ENCODE results near the gene ZNF814.
"Not testable (repeated sequence)": the region's sequence is repeated elsewhere in the genome, so short reads cannot be mapped to it uniquely, and the experiment has no call there.

ZNF814 gene

GRCh38 chr19:57869655-57870054, 19.2 kb downstream of the ZNF814 start:
- H3K27ac ChIP-seq, H3K4me3 ChIP-seq: not testable (repeated sequence)

GRCh38 chr19:57867868-57868492, 20.9 kb downstream of the ZNF814 start:
- Histone ChIP-seq H3K27ac (no peak overlapping the region), H3K4me3 (no peak overlapping the region)

DNA sequence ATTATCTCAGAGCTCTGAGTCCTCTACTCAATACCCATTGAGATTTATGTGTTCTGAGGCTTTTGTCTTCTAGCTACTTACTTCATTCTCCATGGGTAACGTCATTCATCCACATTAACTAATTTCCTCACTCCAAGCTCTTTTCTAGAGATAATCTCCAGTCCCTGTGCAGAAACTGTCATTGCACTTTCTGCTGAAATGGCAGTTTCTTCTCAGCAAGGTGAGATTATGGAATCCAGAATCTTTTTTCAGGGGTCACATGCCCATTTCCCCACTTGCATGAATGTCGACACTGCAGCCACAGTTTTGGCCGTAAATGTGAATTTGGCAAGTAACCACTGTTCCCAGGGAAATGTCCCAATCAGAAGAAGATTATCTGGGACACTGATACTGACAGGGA, 26.5 kb downstream of the ZNF814 start:
- H3K4me3 ChIP-seq, H3K27ac ChIP-seq: not testable (repeated sequence)

GRCh38 chr19:57854117-57854516, 34.7 kb downstream of the ZNF814 start:
- H3K4me3 ChIP-seq, H3K27ac ChIP-seq: not testable (repeated sequence)

- not testable (repeated sequence) for H3K4me3 ChIP-seq, H3K27ac ChIP-seq
These were observed 36.8 kb downstream of the ZNF814 start for GRCh38 chr19:57851812-57852603.

GRCh38 chr19:57850553-57851017, 38.3 kb downstream of the ZNF814 start:
- peak overlapping the region in 17 of 21 experiments; percentile 61 to 93 (median 83) for H3K27ac ChIP-seq
- H3K4me3 ChIP-seq = peak overlapping the region; percentile 63 to 79 (median 74)

GRCh38 chr19:57849666-57850473, 39.0 kb downstream of the ZNF814 start, which contains the start of gene ZNF587:
Gene ZNF587 (plus strand): TSS chr19:57849859. CDS start chr19:57850039, 180 bp downstream.
- Histone ChIP-seq H3K27ac (peak within 1 kb of the TSS in 20 of 21 experiments; percentile 59 to 93 (median 84)), H3K4me3 (peak within 1 kb of the TSS; percentile 63 to 79 (median 74))

DNA sequence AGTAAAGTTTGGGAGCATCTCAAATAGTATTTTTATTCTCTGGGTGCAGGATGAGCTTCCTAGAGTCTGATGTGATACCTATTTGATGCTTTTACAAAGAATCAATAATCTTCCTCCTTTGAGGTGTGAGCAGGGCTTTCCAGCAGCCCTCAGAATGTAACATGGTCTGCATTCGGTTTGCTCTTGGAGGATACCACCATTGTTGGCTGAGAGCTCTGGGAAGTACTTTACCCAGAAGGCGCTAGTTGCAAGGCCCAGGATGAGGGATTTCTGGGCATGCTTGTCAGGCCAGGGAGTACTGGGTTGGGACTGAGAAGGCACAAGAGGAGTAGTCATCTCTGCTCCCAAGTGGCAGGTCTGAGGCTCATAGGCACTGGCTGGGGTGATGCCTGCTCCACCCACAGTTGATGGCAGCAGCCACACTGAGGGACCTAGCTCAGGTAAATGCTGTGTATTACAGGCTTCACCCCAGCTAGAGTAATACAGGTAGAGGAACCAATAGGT, 39.6 kb downstream of the ZNF814 start:
- peak overlapping the region in 6 of 21 experiments; percentile 77 to 91 (median 84) for H3K27ac ChIP-seq
- peak overlapping the region in 5 of 7 experiments; percentile 63 to 79 (median 74) for H3K4me3 ChIP-seq

DNA sequence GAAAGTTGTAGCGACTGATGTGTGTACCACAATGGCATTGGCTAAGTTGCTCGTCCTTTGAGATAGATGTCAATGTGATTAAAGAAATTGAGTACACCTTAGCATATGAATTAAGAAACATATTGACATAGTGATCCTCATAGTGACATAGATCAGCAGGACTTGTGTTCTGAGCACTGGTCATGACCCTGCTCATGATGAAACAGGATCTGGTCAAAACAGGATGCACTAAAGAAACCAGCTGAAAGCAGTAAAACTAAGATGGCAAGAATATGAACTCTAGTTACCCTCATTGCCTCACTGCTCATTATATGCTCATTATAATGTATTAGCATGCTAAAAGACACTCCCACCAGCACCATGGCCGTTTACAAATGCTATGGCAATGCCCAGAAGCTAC, 41.7 kb downstream of the ZNF814 start:
- not testable (repeated sequence) for H3K27ac ChIP-seq, H3K4me3 ChIP-seq

GRCh38 chr19:57841122-57841763, 47.6 kb downstream of the ZNF814 start:
- H3K4me3 ChIP-seq = no peak overlapping the region
- no peak overlapping the region for H3K27ac ChIP-seq

GRCh38 chr19:57838622-57839191, 50.1 kb downstream of the ZNF814 start:
- H3K4me3 ChIP-seq = not testable (repeated sequence)

GRCh38 chr19:57836991-57837390, 51.8 kb downstream of the ZNF814 start:
- H3K4me3 ChIP-seq, H3K27ac ChIP-seq: not testable (repeated sequence)

More at GRCh38 chr19:57838622-57839191, 50.1 kb downstream of the ZNF814 start:
- H3K27ac ChIP-seq = not testable (repeated sequence)

DNA sequence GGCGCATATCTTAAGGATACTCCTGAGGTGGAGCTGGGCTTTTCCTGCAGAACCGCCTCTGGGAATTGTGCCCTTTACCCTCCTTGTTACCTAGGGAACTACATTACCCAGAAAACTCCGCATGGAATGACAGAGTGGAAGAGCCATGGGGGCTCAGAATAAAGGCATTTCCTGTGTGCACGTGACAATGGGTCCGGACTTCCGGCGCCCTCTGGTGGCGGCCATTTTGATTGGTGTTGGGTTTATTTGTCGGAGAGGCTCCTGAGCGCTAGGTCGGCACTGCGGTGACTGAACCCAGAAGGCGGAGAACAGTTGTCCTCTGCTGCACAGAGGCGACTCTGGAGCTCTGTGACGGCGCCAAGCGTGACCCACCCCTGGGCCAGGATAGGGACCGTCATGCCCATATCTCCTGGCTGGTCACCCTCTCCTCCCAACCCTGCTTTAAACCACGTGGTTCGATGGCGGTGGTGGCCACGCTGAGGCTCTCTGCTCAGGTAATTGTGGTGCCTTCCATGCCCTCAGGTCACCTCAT, 58.7 kb downstream of the ZNF814 start, which contains the start of gene ZNF587B:
Gene ZNF587B (plus strand): TSS at position 229 of the 532 bp plus-strand sequence. CDS start 230 bp downstream, at position 459.
- H3K27ac ChIP-seq = peak within 1 kb of the TSS in 5 of 21 experiments; percentile 12 to 61 (median 40)
- peak within 1 kb of the TSS in 6 of 7 experiments; percentile 19 to 45 (median 25) for H3K4me3 ChIP-seq

GRCh38 chr19:57829316-57829715, 59.5 kb downstream of the ZNF814 start:
- no peak overlapping the region for H3K27ac ChIP-seq
- no peak overlapping the region for H3K4me3 ChIP-seq

- no peak overlapping the region for H3K4me3 ChIP-seq
- no peak overlapping the region for H3K27ac ChIP-seq
These were observed 63.3 kb downstream of the ZNF814 start for GRCh38 chr19:57825511-57825910.

GRCh38 chr19:57823608-57824007, 65.2 kb downstream of the ZNF814 start:
- not testable (repeated sequence) for H3K27ac ChIP-seq, H3K4me3 ChIP-seq

DNA sequence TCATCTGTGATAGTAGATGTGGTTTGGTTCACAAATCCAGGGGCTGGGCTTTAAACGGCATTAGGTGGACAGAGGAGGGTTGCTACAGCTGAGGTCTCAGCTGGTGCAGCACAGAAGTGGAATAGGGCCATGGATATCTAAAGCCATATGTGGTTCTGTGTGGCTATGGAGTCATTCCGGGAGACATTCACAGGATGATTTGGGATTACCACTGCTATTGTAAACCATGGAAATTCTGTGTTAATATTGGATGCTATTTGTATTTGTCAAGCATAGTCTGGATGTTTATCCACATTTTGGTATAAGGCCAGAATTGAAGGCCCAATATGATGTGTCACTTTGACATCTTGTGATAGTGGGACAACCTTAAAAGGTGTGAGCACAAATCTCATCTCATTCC, 65.7 kb downstream of the ZNF814 start:
- not testable (repeated sequence) for H3K4me3 ChIP-seq, H3K27ac ChIP-seq

GRCh38 chr19:57821501-57821900, 67.3 kb downstream of the ZNF814 start:
- H3K27ac ChIP-seq, H3K4me3 ChIP-seq: not testable (repeated sequence)

GRCh38 chr19:57821095-57821494, 67.7 kb downstream of the ZNF814 start:
- peak overlapping the region in 1 of 7 experiments; percentile 80 for H3K4me3 ChIP-seq
- H3K27ac ChIP-seq = not testable (repeated sequence)

Data from skin epidermis (tissue), 12 donors.